GM19035 (cell line): ENCODE results near the gene EGR4.
"Not testable (repeated sequence)": the region's sequence is repeated elsewhere in the genome, so short reads cannot be mapped to it uniquely, and the experiment has no call there.

Experiments
- ATAC-seq: cut with Tn5 transposase; IDR thresholded peaks from one replicate; pipeline ENCODE4 v1.9.1; 2021; ENCODE audit not compliant: unreplicated experiment

Gene EGR4

GRCh38 chr2:73264332-73264606, 29.1 kb downstream of the EGR4 start:
- ATAC-seq, result no peak

- ATAC-seq, result no peak
These were observed 29.6 kb downstream of the EGR4 start for GRCh38 chr2:73263540-73264331.

GRCh38 chr2:73262691-73263429, 30.5 kb downstream of the EGR4 start:
- not testable (repeated sequence) for ATAC-seq

- ATAC-seq, result no peak
These were observed 31.2 kb downstream of the EGR4 start for GRCh38 chr2:73262108-73262651.

GRCh38 chr2:73260338-73260984, 32.9 kb downstream of the EGR4 start:
- ATAC-seq, result no peak

GRCh38 chr2:73259704-73260337, 33.5 kb downstream of the EGR4 start:
- ATAC-seq, result no peak

- ATAC-seq, result no peak
These were observed 34.1 kb downstream of the EGR4 start for GRCh38 chr2:73259276-73259675.

- ATAC-seq, result no peak
These were observed 34.5 kb downstream of the EGR4 start for GRCh38 chr2:73258913-73259215.

GRCh38 chr2:73258186-73258912, 35.0 kb downstream of the EGR4 start:
- ATAC-seq, result no peak

GRCh38 chr2:73257425-73258125, 35.8 kb downstream of the EGR4 start:
- no peak for ATAC-seq

- no peak for ATAC-seq
These were observed 36.3 kb downstream of the EGR4 start for GRCh38 chr2:73257021-73257420.

- ATAC-seq, result no peak
These were observed 36.8 kb downstream of the EGR4 start for GRCh38 chr2:73256618-73256922.

- no peak for ATAC-seq
These were observed 37.3 kb downstream of the EGR4 start for GRCh38 chr2:73255907-73256617.

GRCh38 chr2:73255007-73255644, 38.2 kb downstream of the EGR4 start:
- ATAC-seq, result no peak

- ATAC-seq, result no peak
These were observed 38.9 kb downstream of the EGR4 start for GRCh38 chr2:73254343-73255006.

GRCh38 chr2:73253901-73254300, 39.4 kb downstream of the EGR4 start:
- no peak for ATAC-seq

GRCh38 chr2:73253400-73253799, 39.9 kb downstream of the EGR4 start:
- no peak for ATAC-seq

GRCh38 chr2:73252238-73253027, 40.9 kb downstream of the EGR4 start:
- no peak for ATAC-seq
